ENCODE results near the gene GPR161. TPM values are rescaled to one million over a fixed set of nuclear protein-coding genes. Genes with fewer than 3 reads are reported as not detected.

The GPR161 gene
- total RNA-seq, 1 donor from 2014 or later: 14.5 TPM

DNA sequence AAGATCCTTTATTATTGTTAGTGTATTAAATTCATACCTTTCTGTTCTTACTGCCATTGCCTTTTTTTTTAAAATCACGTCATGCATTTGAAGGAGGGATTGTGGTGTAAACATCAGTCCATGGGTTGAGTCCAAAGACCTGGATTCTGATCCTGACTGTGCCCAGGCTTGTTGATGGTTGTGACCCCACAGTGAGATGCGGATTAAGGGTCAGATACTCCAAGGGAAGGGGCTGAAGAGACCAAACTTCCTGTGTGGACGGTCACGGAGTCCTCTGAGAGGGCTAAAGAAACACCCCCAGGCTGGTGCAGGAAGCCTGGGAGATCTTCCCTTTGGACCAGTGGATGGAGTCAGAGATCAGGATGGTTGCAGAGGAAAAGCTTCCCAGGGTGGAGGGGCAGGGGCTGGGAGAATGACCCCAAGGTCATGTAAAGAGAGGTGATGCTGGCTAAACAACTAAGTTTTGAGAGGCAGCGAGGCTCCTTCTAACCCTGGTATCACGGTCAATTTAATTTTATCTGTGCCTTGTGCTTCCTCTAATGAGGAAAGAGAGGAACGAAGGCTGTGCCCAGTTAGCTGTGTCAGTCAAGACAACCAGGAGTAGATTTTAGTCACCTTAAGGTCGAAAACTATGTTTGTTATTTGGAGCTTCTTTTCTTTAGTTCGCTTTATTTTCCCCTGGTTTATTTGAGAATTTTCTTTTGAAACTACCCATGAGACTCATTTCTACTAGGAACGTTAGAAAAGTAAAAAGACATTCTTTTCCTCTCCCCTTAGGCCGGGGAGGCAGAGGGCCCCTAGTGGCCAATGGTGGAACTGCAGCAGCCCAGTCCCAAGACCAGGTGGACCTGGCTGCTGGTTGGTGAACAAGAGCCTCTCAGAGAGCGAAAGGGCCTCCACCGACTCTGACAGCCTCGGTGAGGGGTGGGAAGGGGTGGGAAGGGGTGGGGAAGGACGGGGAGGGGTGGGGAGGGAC lies 8.7 kb upstream of the GPR161 start:
- Histone ChIP-seq H3K36me3 (no peaks in the 10 kb centered on the region), H3K27ac (no peak overlapping the region), H3K9me3 (no peaks in the 10 kb centered on the region), H3K27me3 (no peaks in the 10 kb centered on the region), H3K4me3 (no peak overlapping the region), H3K4me1 (no peaks in the 10 kb centered on the region)
- TF ChIP-seq, protein P1, sequence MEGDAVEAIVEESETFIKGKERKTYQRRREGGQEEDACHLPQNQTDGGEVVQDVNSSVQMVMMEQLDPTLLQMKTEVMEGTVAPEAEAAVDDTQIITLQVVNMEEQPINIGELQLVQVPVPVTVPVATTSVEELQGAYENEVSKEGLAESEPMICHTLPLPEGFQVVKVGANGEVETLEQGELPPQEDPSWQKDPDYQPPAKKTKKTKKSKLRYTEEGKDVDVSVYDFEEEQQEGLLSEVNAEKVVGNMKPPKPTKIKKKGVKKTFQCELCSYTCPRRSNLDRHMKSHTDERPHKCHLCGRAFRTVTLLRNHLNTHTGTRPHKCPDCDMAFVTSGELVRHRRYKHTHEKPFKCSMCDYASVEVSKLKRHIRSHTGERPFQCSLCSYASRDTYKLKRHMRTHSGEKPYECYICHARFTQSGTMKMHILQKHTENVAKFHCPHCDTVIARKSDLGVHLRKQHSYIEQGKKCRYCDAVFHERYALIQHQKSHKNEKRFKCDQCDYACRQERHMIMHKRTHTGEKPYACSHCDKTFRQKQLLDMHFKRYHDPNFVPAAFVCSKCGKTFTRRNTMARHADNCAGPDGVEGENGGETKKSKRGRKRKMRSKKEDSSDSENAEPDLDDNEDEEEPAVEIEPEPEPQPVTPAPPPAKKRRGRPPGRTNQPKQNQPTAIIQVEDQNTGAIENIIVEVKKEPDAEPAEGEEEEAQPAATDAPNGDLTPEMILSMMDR (IDR thresholded peaks at IDR 0.05): peak; percentile 93
- ATAC-seq (peak; percentile 100), DNase-seq (peak; percentile 92)
- intact Hi-C loops (cut with DNase I): no loop called here

DNA sequence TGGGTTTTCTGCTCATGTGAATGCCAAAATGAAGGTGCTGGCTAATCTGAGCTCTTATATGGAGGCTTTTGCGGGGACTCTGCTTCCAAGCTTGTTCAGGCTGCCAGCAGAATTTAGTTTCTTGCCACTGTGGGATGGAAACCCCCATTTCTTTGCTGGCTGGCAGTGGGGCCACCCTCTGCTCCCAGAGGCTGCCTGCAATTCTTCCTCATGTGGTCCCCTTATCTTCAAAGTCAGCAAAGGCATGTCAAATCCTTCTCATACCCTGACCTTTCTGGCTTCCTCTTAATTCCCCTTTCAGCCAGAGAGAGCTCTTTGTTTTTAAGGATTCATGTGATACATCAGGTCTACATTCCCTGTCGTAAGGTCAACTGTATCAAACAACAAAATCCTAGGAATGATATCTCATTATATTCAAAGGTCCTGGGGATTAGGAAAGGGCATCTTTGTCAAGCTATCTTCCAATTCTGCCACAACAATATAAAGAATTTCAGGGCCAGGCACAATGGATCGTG lies 5.2 kb upstream of the GPR161 start:
- DNase-seq: no peak
- H3K36me3 ChIP-seq: no peaks in the 10 kb centered on the region
- H3K27ac ChIP-seq: no peak overlapping the region
- H3K4me3 ChIP-seq: no peak overlapping the region
- TF ChIP-seq, protein P1 (IDR thresholded peaks at IDR 0.05): no peak
- intact Hi-C loops (cut with DNase I): no loop called here
- no peaks in the 10 kb centered on the region for H3K27me3 ChIP-seq
- no peaks in the 10 kb centered on the region for H3K4me1 ChIP-seq
- ATAC-seq: no peak
- H3K9me3 ChIP-seq: no peaks in the 10 kb centered on the region

DNA sequence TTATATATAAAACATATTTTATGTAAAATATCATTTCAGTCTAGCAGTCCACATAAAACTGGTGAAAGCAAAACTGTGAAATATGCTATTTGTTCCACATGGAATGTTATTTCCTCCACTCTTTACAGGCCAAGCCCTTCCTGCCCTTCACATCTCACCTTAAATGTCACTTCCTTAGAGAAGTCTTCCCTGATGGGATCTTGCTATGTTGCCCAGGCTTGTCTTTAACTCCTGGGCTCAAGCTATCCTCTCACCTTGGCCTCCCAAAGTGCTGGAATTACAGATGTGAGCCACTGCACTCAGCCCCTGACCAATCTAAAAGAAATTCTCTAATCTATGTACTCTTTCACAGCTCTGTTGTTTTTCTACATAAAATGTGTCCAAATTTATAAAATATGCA lies 2.3 kb upstream of the GPR161 start:
- peaks cover 7% of the 10 kb centered on the region for H3K4me1 ChIP-seq
- no peaks in the 10 kb centered on the region for H3K9me3 ChIP-seq
- TF ChIP-seq, protein P1 (IDR thresholded peaks at IDR 0.05): no peak
- H3K27me3 ChIP-seq: no peaks in the 10 kb centered on the region
- no peak for ATAC-seq
- no peak for DNase-seq
- intact Hi-C loops (cut with DNase I): no loop called here
- no peak overlapping the region for H3K27ac ChIP-seq
- H3K4me3 ChIP-seq: no peak overlapping the region
- H3K36me3 ChIP-seq: no peaks in the 10 kb centered on the region

DNA sequence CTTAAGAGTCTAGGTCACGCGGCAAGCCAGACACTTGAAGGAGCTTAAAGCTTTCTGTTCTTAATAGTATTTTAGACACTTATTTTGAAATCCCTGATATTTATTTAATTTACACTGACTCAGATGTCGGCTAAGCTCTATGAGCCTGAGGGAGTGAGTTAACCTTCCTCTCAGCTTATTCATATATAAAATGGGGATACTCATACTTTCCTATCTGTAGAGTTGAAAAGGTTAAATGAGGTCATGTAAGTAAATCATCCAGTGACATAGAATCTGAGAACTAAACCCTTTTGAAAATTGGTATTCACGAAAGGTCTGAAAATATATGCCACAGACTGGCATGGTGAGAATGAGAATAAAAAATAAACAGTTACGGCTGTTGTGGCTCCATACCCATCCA lies 1.4 kb upstream of the GPR161 start:
- ATAC-seq (no peak), DNase-seq (no peak)
- TF ChIP-seq, protein P1 (IDR thresholded peaks at IDR 0.05): no peak
- no peaks in the 10 kb centered on the region for H3K36me3 ChIP-seq
- no peaks in the 10 kb centered on the region for H3K27me3 ChIP-seq
- H3K27ac ChIP-seq: peak overlapping the region; percentile 69
- intact Hi-C loops (cut with DNase I): no loop called here
- H3K4me1 ChIP-seq: peaks cover 7% of the 10 kb centered on the region
- no peak overlapping the region for H3K4me3 ChIP-seq
- no peaks in the 10 kb centered on the region for H3K9me3 ChIP-seq

DNA sequence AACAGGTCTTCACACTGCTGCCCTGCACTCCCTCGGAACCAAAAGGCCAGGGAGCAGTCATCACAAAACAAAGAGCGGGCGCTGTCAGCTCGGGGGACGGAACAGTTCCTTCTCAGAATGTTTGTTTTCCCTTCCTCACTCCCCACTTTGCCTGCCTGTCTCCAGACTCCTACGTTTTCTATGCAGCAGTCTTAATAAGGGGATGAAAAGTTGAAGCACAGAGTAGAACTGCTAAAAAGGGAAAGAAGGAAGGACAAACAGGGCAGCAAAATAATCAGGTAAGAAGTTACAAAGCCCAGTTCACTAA lies 738 bp upstream of the GPR161 start:
- TF ChIP-seq, protein P1 (IDR thresholded peaks at IDR 0.05): no peak
- no peak for ATAC-seq
- Histone ChIP-seq H3K9me3 (no peaks in the 10 kb centered on the region), H3K27me3 (no peaks in the 10 kb centered on the region), H3K4me3 (peak overlapping the region; percentile 82), H3K4me1 (peaks cover 7% of the 10 kb centered on the region), H3K36me3 (no peaks in the 10 kb centered on the region), H3K27ac (peak overlapping the region; percentile 69)
- intact Hi-C loops (cut with DNase I): no loop called here
- no peak for DNase-seq

Measured in upper lobe of right lung (tissue), 1 donor.